H9 (cell line): ENCODE data around the gene NMU. TPM values are rescaled to one million over a fixed set of nuclear protein-coding genes. Genes with fewer than 3 reads are reported as not detected.

ENCODE experiments used
- DNase-seq: peaks from one replicate; pipeline ENCODE4 v3.0.0-alpha.2; 2017
- H2AFZ ChIP-seq: one replicate; pipeline ENCODE4 v1.6.1; 2013; ENCODE audit warnings: mild to moderate bottlenecking, low read length, control low read depth, moderate library complexity
- H2AK5ac ChIP-seq: 2 replicates; pipeline ENCODE4 v1.6.1; 2013; ENCODE audit warnings: low read length, control low read depth, mixed read lengths; ENCODE audit not compliant: insufficient read length
- H2BK120ac ChIP-seq: one replicate; pipeline ENCODE4 v1.6.1; 2013; ENCODE audit warnings: low read depth, mild to moderate bottlenecking, low read length, control low read depth, inconsistent platforms; ENCODE audit not compliant: poor library complexity, severe bottlenecking
- H2BK12ac ChIP-seq: 2 replicates; pipeline ENCODE4 v1.6.1; 2013; ENCODE audit warnings: low read length, control low read depth, mixed read lengths, low read depth; ENCODE audit not compliant: insufficient read length
- H2BK15ac ChIP-seq: 2 replicates; pipeline ENCODE4 v1.6.1; 2013; ENCODE audit warnings: low read depth, low read length, control low read depth
- H2BK20ac ChIP-seq: one replicate; pipeline ENCODE4 v1.6.1; 2013; ENCODE audit warnings: low read depth, mild to moderate bottlenecking, low read length, control low read depth, inconsistent platforms; ENCODE audit not compliant: poor library complexity, severe bottlenecking
- H2BK5ac ChIP-seq: 2 replicates; pipeline ENCODE4 v1.6.1; 2013; ENCODE audit warnings: low read length, control low read depth, mixed read lengths; ENCODE audit not compliant: insufficient read length
- H3K14ac ChIP-seq: 2 replicates; pipeline ENCODE4 v1.6.1; 2013; ENCODE audit warnings: low read length, control low read depth; ENCODE audit not compliant: insufficient read depth
- H3K18ac ChIP-seq: 2 replicates; pipeline ENCODE4 v1.6.1; 2013; ENCODE audit warnings: low read depth, mild to moderate bottlenecking, mixed read lengths, low read length, control low read depth; ENCODE audit not compliant: insufficient read length
- H3K23ac ChIP-seq: 2 replicates; pipeline ENCODE4 v1.6.1; 2013; ENCODE audit warnings: low read length, control low read depth, mixed read lengths, low read depth; ENCODE audit not compliant: insufficient read length
- H3K23me2 ChIP-seq: 2 replicates; pipeline ENCODE4 v1.6.1; 2013; ENCODE audit warnings: low read depth, mild to moderate bottlenecking, mixed read lengths, low read length, control low read depth; ENCODE audit not compliant: insufficient read length, poor library complexity, severe bottlenecking
- H3K27ac ChIP-seq: 2 replicates; pipeline ENCODE4 v1.5.1; 2013; ENCODE audit warnings: low read length, control low read depth, mixed read lengths, low read depth; ENCODE audit not compliant: insufficient read length
- H3K27me3 ChIP-seq: 2 replicates; pipeline ENCODE4 v1.6.1; 2013; ENCODE audit warnings: low read length, control low read depth, inconsistent platforms; ENCODE audit not compliant: insufficient read depth
- H3K4ac ChIP-seq: 2 replicates; pipeline ENCODE4 v1.6.1; 2013; ENCODE audit warnings: low read depth, mild to moderate bottlenecking, control low read depth, inconsistent platforms, low read length, moderate library complexity
- H3K4me1 ChIP-seq: 2 replicates; pipeline ENCODE4 v1.6.1; 2013; ENCODE audit warnings: low read length, control low read depth, inconsistent platforms; ENCODE audit not compliant: insufficient read depth
- H3K4me2 ChIP-seq: 2 replicates; pipeline ENCODE4 v1.6.1; 2013; ENCODE audit warnings: low read length, control low read depth, mixed read lengths; ENCODE audit not compliant: insufficient read length, insufficient read depth
- H3K56ac ChIP-seq: 2 replicates; pipeline ENCODE4 v1.6.1; 2013; ENCODE audit warnings: low read depth, mild to moderate bottlenecking, mixed read lengths, low read length, control low read depth; ENCODE audit not compliant: insufficient read length
- H3K79me1 ChIP-seq: 2 replicates; pipeline ENCODE4 v1.6.1; 2013; ENCODE audit warnings: low read depth, mild to moderate bottlenecking, moderate library complexity, low read length, control low read depth, inconsistent platforms; ENCODE audit not compliant: insufficient read depth, poor library complexity, severe bottlenecking
- H3K79me2 ChIP-seq: 2 replicates; pipeline ENCODE4 v1.6.1; 2013; ENCODE audit warnings: low read length, control low read depth, inconsistent platforms; ENCODE audit not compliant: insufficient read depth
- H3K9ac ChIP-seq: 2 replicates; pipeline ENCODE4 v1.6.1; 2013; ENCODE audit warnings: low read length, control low read depth, mixed read lengths; ENCODE audit not compliant: insufficient read length; ENCODE audit errors: extremely low read depth
- H3K9me3 ChIP-seq: one replicate; pipeline ENCODE4 v1.6.1; 2013; ENCODE audit warnings: low read depth, low read length, inconsistent platforms; ENCODE audit not compliant: control insufficient read depth
- H3T11ph ChIP-seq: one replicate; pipeline ENCODE4 v1.6.1; 2013; ENCODE audit warnings: mild to moderate bottlenecking, low read length, control low read depth, inconsistent platforms
- H4K20me1 ChIP-seq: one replicate; pipeline ENCODE4 v1.6.1; 2013; ENCODE audit not compliant: control insufficient read depth, insufficient read length, insufficient read depth
- H4K5ac ChIP-seq: 2 replicates; pipeline ENCODE4 v1.6.1; 2013; ENCODE audit warnings: low read depth, mild to moderate bottlenecking, mixed read lengths, low read length, control low read depth; ENCODE audit not compliant: insufficient read length
- H4K8ac ChIP-seq: replicated peaks from 2 replicates; pipeline ENCODE4 v1.6.1; 2013; ENCODE audit warnings: low read length, control low read depth, mixed read lengths, low read depth; ENCODE audit not compliant: insufficient read length
- H4K91ac ChIP-seq: 2 replicates; pipeline ENCODE4 v1.6.1; 2013; ENCODE audit warnings: low read depth, mild to moderate bottlenecking, moderate library complexity, mixed read lengths, low read length, control low read depth; ENCODE audit not compliant: insufficient read length
- H3K27ac Mint-ChIP-seq, 3 experiments: 2 replicates in 2 of 3; 3 replicates in 1 of 3; pipeline ENCODE4 v1.8.0; 2020 to 2021; ENCODE audit warnings: mixed read lengths in 3 of 3, mild to moderate bottlenecking in 1 of 3, moderate library complexity in 1 of 3
- H3K27me3 Mint-ChIP-seq: 2 replicates; pipeline ENCODE4 v1.8.0; 2021; ENCODE audit warnings: low read depth, mild to moderate bottlenecking, moderate library complexity, mixed read lengths
- H3K36me3 Mint-ChIP-seq, 3 experiments: 2 replicates in 2 of 3; 3 replicates in 1 of 3; pipeline ENCODE4 v1.8.0; 2020 to 2021; ENCODE audit warnings: low read depth in 3 of 3, mixed read lengths in 3 of 3; ENCODE audit not compliant: insufficient read depth in 1 of 3
- H3K4me1 Mint-ChIP-seq, 2 experiments: 2 replicates each; pipeline ENCODE4 v1.8.0; 2020; ENCODE audit warnings: mixed read lengths in 2 of 2
- H3K4me3 Mint-ChIP-seq, 2 experiments: 2 replicates in 1 of 2; 3 replicates in 1 of 2; pipeline ENCODE4 v1.8.0; 2020 to 2021; ENCODE audit warnings: mild to moderate bottlenecking in 2 of 2, mixed read lengths in 2 of 2, moderate library complexity in 1 of 2
- H3K9me3 Mint-ChIP-seq, 2 experiments: 2 replicates in 1 of 2; 3 replicates in 1 of 2; pipeline ENCODE4 v1.8.0; 2020; ENCODE audit warnings: mild to moderate bottlenecking in 2 of 2, mixed read lengths in 2 of 2, moderate library complexity in 1 of 2
- WGBS: extraction: QIAGEN DNeasy Blood & Tissue Kit; methylation state at CpG from one replicate; pipeline ENCODE4 v1.1.7; 2013; ENCODE audit warnings: missing lambda C conversion rate, low lambda C conversion rate, mixed read lengths; ENCODE audit not compliant: insufficient read length; ENCODE audit errors: extremely low coverage; 5-methylcytosine and 5-hydroxymethylcytosine counted together
- total RNA-seq: library from RNA; stranded (reverse); gene quantifications from 2 replicates; pipeline ENCODE4 v1.2.1, GENCODE V29; 2021
- TF ChIP-seq, protein P1 (sequence below): fragments of 200-600 bp; sonication (generic); conservative IDR thresholded peaks from 3 replicates; pipeline ENCODE4 v1.8.0; 2021; ENCODE audit warnings: antibody characterized with exemption, mild to moderate bottlenecking

The NMU gene
- total RNA-seq, 1 experiment from 2014 or later: 12.9 TPM

DNA sequence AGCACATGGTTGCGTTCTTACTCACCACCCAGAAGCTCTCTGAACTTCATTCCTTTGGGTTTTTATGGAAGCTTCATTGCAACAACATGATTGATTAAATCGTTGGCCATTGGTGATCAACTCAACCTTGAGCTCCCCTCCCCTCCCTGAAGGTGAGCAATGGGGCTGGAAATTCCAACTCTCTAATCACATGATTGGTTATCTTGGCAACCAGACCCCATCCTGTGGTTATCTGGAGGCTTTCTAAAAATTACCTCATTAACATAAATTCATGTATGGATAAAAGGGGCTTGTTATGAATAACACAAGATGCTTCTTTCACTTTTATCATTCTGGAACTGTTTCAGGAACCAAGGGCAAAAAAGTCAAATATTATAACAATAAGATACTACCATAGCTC is 34.6 kb upstream of the NMU start:
- Histone ChIP-seq H3K9me3 (no peaks in the 10 kb centered on the region), H2BK20ac (no peak overlapping the region), H3K79me1 (no peaks in the 10 kb centered on the region), H3K4me1 (peaks cover 3% of the 10 kb centered on the region), H3K23ac (no peak overlapping the region), H4K8ac (no peak overlapping the region), H3K4ac (no peak overlapping the region), H3K14ac (no peak overlapping the region), H3K27ac (no peak overlapping the region), H4K20me1 (no peaks in the 10 kb centered on the region), H2AK5ac (no peak overlapping the region), H2BK5ac (no peak overlapping the region), H3K23me2 (peaks cover 4% of the 10 kb centered on the region), H2BK120ac (no peak overlapping the region), H3K9ac (no peak overlapping the region), H4K5ac (no peak overlapping the region), H4K91ac (no peak overlapping the region), H2BK15ac (no peak overlapping the region), H3K27me3 (no peaks in the 10 kb centered on the region), H3K4me2 (no peak overlapping the region), H3K56ac (no peak overlapping the region), H2BK12ac (no peak overlapping the region), H3K79me2 (no peaks in the 10 kb centered on the region), H3K18ac (no peak overlapping the region), H2AFZ (no peak overlapping the region), H3T11ph (no peak overlapping the region)
- H3K36me3 Mint-ChIP-seq: peaks cover 0 to 8% (median 0%) of the 10 kb centered on the region in 3 experiments; a peak in 3 of 7 replicates
- H3K4me1 Mint-ChIP-seq: peaks cover 25 to 26% of the 10 kb centered on the region in 2 experiments
- H3K4me3 Mint-ChIP-seq: no peak overlapping the region
- TF ChIP-seq, protein P1, sequence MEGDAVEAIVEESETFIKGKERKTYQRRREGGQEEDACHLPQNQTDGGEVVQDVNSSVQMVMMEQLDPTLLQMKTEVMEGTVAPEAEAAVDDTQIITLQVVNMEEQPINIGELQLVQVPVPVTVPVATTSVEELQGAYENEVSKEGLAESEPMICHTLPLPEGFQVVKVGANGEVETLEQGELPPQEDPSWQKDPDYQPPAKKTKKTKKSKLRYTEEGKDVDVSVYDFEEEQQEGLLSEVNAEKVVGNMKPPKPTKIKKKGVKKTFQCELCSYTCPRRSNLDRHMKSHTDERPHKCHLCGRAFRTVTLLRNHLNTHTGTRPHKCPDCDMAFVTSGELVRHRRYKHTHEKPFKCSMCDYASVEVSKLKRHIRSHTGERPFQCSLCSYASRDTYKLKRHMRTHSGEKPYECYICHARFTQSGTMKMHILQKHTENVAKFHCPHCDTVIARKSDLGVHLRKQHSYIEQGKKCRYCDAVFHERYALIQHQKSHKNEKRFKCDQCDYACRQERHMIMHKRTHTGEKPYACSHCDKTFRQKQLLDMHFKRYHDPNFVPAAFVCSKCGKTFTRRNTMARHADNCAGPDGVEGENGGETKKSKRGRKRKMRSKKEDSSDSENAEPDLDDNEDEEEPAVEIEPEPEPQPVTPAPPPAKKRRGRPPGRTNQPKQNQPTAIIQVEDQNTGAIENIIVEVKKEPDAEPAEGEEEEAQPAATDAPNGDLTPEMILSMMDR: no peak
- no peak overlapping the region for H3K27ac Mint-ChIP-seq
- no CpG with 5 or more reads among the region's 2 CpGs for WGBS
- DNase-seq: no peak
- no peaks in the 10 kb centered on the region; a peak in 3 of 5 replicates for H3K9me3 Mint-ChIP-seq
- H3K27me3 Mint-ChIP-seq: peaks cover 1% of the 10 kb centered on the region; the same call in 1 of the 2 replicates
